Neural progenitor cell (in vitro differentiated cells): ENCODE data around the gene PKNOX2.

ENCODE experiments used
- CTCF ChIP-seq: fragments of 200-600 bp; sonication (generic); IDR thresholded peaks from 2 replicates; pipeline ENCODE4 v1.5.1; 2017; ENCODE audit warnings: antibody characterized with exemption, mild to moderate bottlenecking
- EZH2 ChIP-seq: fragments of 200-600 bp; sonication (generic); IDR thresholded peaks from 2 replicates; pipeline ENCODE4 v1.6.1; 2017; ENCODE audit warnings: antibody characterized with exemption, mild to moderate bottlenecking, moderate library complexity
- EZH2phosphoT487 ChIP-seq: fragments of 200-600 bp; sonication (generic); IDR thresholded peaks from 2 replicates; pipeline ENCODE4 v1.6.1; 2017; ENCODE audit warnings: antibody characterized with exemption

GRCh38 chr11:125136001-125136400 is 28.6 kb upstream of the PKNOX2 start:
- TF ChIP-seq EZH2 (no peak), CTCF (no peak), EZH2phosphoT487 (no peak)
